ENCODE data around the gene WWOX. TPM values are rescaled to one million over a fixed set of nuclear protein-coding genes. Genes with fewer than 3 reads are reported as not detected.

WWOX gene
- total RNA-seq, 1 donor from 2014 or later = 12.6 TPM

- no peak overlapping the region for H3K4me3 ChIP-seq (ENCODE audit: low read depth, low read length)
- FAIRE-seq (no peak), DNase-seq (ENCODE audit: low read depth) (no peak)
- H3K27me3 ChIP-seq (ENCODE audit: control insufficient read depth, insufficient read depth, low read length) = no peaks in the 10 kb centered on the region
- no peak for TF ChIP-seq CTCF (IDR thresholded peaks at IDR 0.05; ENCODE audit: insufficient read depth, low read length, severe bottlenecking)
- H3K36me3 ChIP-seq (ENCODE audit: control insufficient read depth, insufficient read depth, low read length) = no peaks in the 10 kb centered on the region
Observed at GRCh38 chr16:78650339-78651074, 551.1 kb downstream of the WWOX start.

GRCh38 chr16:78654929-78655328, 555.5 kb downstream of the WWOX start:
- Histone ChIP-seq H3K4me3 (ENCODE audit: low read depth, low read length) (no peak overlapping the region), H3K36me3 (ENCODE audit: control insufficient read depth, insufficient read depth, low read length) (no peaks in the 10 kb centered on the region), H3K27me3 (ENCODE audit: control insufficient read depth, insufficient read depth, low read length) (no peaks in the 10 kb centered on the region)
- no peak for TF ChIP-seq CTCF (IDR thresholded peaks at IDR 0.05; ENCODE audit: insufficient read depth, low read length, severe bottlenecking)
- DNase-seq (ENCODE audit: low read depth) (no peak), FAIRE-seq (no peak)

GRCh38 chr16:78655331-78656113, 556.1 kb downstream of the WWOX start:
- H3K27me3 ChIP-seq (ENCODE audit: control insufficient read depth, insufficient read depth, low read length) = no peaks in the 10 kb centered on the region
- FAIRE-seq (no peak), DNase-seq (ENCODE audit: low read depth) (no peak)
- no peaks in the 10 kb centered on the region for H3K36me3 ChIP-seq (ENCODE audit: control insufficient read depth, insufficient read depth, low read length)
- H3K4me3 ChIP-seq (ENCODE audit: low read depth, low read length) = no peak overlapping the region
- no peak for TF ChIP-seq CTCF (IDR thresholded peaks at IDR 0.05; ENCODE audit: insufficient read depth, low read length, severe bottlenecking)

- DNase-seq (ENCODE audit: low read depth) = no peak
- FAIRE-seq = no peak
- H3K27me3 ChIP-seq (ENCODE audit: control insufficient read depth, insufficient read depth, low read length) = no peaks in the 10 kb centered on the region
- no peak for TF ChIP-seq CTCF (IDR thresholded peaks at IDR 0.05; ENCODE audit: insufficient read depth, low read length, severe bottlenecking)
- no peak overlapping the region for H3K4me3 ChIP-seq (ENCODE audit: low read depth, low read length)
- H3K36me3 ChIP-seq (ENCODE audit: control insufficient read depth, insufficient read depth, low read length) = no peaks in the 10 kb centered on the region
Observed at GRCh38 chr16:78656887-78657286, 557.4 kb downstream of the WWOX start.

- Histone ChIP-seq H3K36me3 (ENCODE audit: control insufficient read depth, insufficient read depth, low read length) (no peaks in the 10 kb centered on the region), H3K27me3 (ENCODE audit: control insufficient read depth, insufficient read depth, low read length) (no peaks in the 10 kb centered on the region), H3K4me3 (ENCODE audit: low read depth, low read length) (no peak overlapping the region)
- FAIRE-seq (no peak), DNase-seq (ENCODE audit: low read depth) (no peak)
- TF ChIP-seq CTCF (IDR thresholded peaks at IDR 0.05; ENCODE audit: insufficient read depth, low read length, severe bottlenecking) = no peak
Observed at GRCh38 chr16:78659216-78659615, 559.8 kb downstream of the WWOX start.

Data from bronchial epithelial cell (primary cell).